GM19468 (cell line): ENCODE data around the gene FAM240A.

Source experiments
- ATAC-seq: cut with Tn5 transposase; IDR thresholded peaks from one replicate; pipeline ENCODE4 v1.9.1; 2021; ENCODE audit warnings: mild to moderate bottlenecking, moderate library complexity, moderate number of reproducible peaks; ENCODE audit not compliant: unreplicated experiment; ENCODE audit errors: extremely low read depth

FAM240A gene

GRCh38 chr3:46670891-46671427, 58.6 kb downstream of the FAM240A start:
- no peak for ATAC-seq

- ATAC-seq, result no peak
Observed at GRCh38 chr3:46671541-46672348, 59.4 kb downstream of the FAM240A start.

GRCh38 chr3:46672349-46672695, 60.0 kb downstream of the FAM240A start:
- no peak for ATAC-seq

GRCh38 chr3:46673151-46674030, 61.1 kb downstream of the FAM240A start:
- ATAC-seq, result no peak

- ATAC-seq, result no peak
Observed at GRCh38 chr3:46674031-46674845, 61.9 kb downstream of the FAM240A start.

- ATAC-seq, result no peak
Observed at GRCh38 chr3:46675426-46675825, 63.1 kb downstream of the FAM240A start.
